ENCODE measurements around the gene RUSF1. TPM values are rescaled to one million over a fixed set of nuclear protein-coding genes. Genes with fewer than 3 reads are reported as not detected.

The RUSF1 gene
- total and polyA plus RNA-seq, 9 of the 15 experiments (the other 6 are each of a cell fraction or from before 2014, with no cell fraction given): 0.80 to 52.8 (median 27.6) TPM

GRCh38 chr16:31477220-31478216 is 30.7 kb downstream of the RUSF1 start (continued):
- TF ChIP-seq PKNOX1 (IDR thresholded peaks at IDR 0.05) (peak; percentile 30), ZNF449 (CRISPR knock-in tag; IDR thresholded peaks at IDR 0.05) (no peak), JUN (IDR thresholded peaks at IDR 0.05; ENCODE audit: borderline replicate concordance, low read depth, low read length) (no peak; the same call in 1 of the 2 replicates), JUN (CRISPR knock-in tag; IDR thresholded peaks at IDR 0.05; ENCODE audit: borderline replicate concordance) (no peak), MYC (IDR thresholded peaks at IDR 0.05; ENCODE audit: low read depth, low read length) (peak; percentile 52; the same call in 1 of the 2 replicates), MYC (CRISPR knock-in tag; IDR thresholded peaks at IDR 0.05; ENCODE audit: borderline replicate concordance, low read depth) (peak; percentile 89; the same call in 1 of the 2 replicates), TARDBP (IDR thresholded peaks at IDR 0.05) (no peak), ZNF140 (CRISPR knock-in tag; IDR thresholded peaks at IDR 0.05) (no peak), RBFOX2 (IDR thresholded peaks at IDR 0.05; ENCODE audit: low read depth, low read length) (peak; percentile 82), FOXO4 (CRISPR knock-in tag; IDR thresholded peaks at IDR 0.05) (no peak), NBN (IDR thresholded peaks at IDR 0.05; ENCODE audit: low read depth) (0 out of 2 replicates have a peak, but pooled peaks have one; percentile 49), SIRT6 (IDR thresholded peaks at IDR 0.05; ENCODE audit: low read depth, low read length) (no peak), TAF1 (IDR thresholded peaks at IDR 0.05; ENCODE audit: control insufficient read depth, extremely low read depth, insufficient read depth, low read length, severe bottlenecking) (peak; percentile 32), FOXK2 (conservative IDR thresholded peaks at IDR 0.05 in 1 of 2, IDR thresholded peaks at IDR 0.05 in 1 of 2; ENCODE audit: low read depth in 2 of 2) (no peak), E2F6 (IDR thresholded peaks at IDR 0.05; ENCODE audit: borderline replicate concordance in 1 of 2, extremely low read depth in 1 of 2, insufficient read depth in 1 of 2, insufficient read length in 1 of 2, low read depth in 1 of 2, low read length in 1 of 2, poor library complexity in 1 of 2, severe bottlenecking in 1 of 2) (peak; percentile 80 to 85)

Data from K562 (cell line).